Spleen (tissue), 11 donors: Measurements from ENCODE around the gene SYT17. TPM values are rescaled to one million over a fixed set of nuclear protein-coding genes. Genes with fewer than 3 reads are reported as not detected.

Experiments used
- DNase-seq: peaks from one replicate; pipeline ENCODE4 v3.0.0-alpha.2; 2020
- H3K27ac ChIP-seq, 8 donors: fragments of 200-600 bp; sonication (generic) in 7 of 8; 1 replicate in 4 of 8; 2 replicates in 4 of 8; pipeline versions ENCODE4 v1.5.0 to v1.8.0; 2016 to 2021; ENCODE audit warnings: inconsistent platforms in 4 of 8, mild to moderate bottlenecking in 4 of 8, moderate library complexity in 1 of 8
- H3K27me3 ChIP-seq, 7 donors: fragments of 200-600 bp; sonication (generic) in 6 of 7; replicated peaks in 1 of 7; 1 replicate in 4 of 7; 2 replicates in 3 of 7; pipeline versions ENCODE4 v1.5.0 to v1.8.0; 2016 to 2021; ENCODE audit warnings: inconsistent platforms in 3 of 7, mild to moderate bottlenecking in 1 of 7
- H3K36me3 ChIP-seq, 6 donors: fragments of 200-600 bp; sonication (generic) in 5 of 6; 1 replicate in 4 of 6; 2 replicates in 2 of 6; pipeline versions ENCODE4 v1.5.0 to v1.8.0; 2016 to 2021; ENCODE audit warnings: inconsistent platforms in 2 of 6
- H3K4me1 ChIP-seq, 6 donors: fragments of 200-600 bp; sonication (generic) in 5 of 6; 1 replicate in 3 of 6; 2 replicates in 3 of 6; pipeline versions ENCODE4 v1.5.0 to v1.8.0; 2016 to 2021; ENCODE audit warnings: inconsistent platforms in 3 of 6
- H3K4me3 ChIP-seq, 8 donors: fragments of 200-600 bp; sonication (generic) in 7 of 8; 1 replicate in 4 of 8; 2 replicates in 4 of 8; pipeline versions ENCODE4 v1.5.0 to v1.8.0; 2016 to 2021; ENCODE audit warnings: inconsistent platforms in 4 of 8, mild to moderate bottlenecking in 4 of 8, moderate library complexity in 2 of 8
- H3K9me3 ChIP-seq, 8 donors: fragments of 200-600 bp; sonication (generic) in 7 of 8; 1 replicate in 4 of 8; 2 replicates in 4 of 8; pipeline versions ENCODE4 v1.5.0 to v1.8.0; 2016 to 2021; ENCODE audit warnings: inconsistent platforms in 4 of 8
- CTCF ChIP-seq, 11 experiments: fragments of 200-600 bp in 7 of 11; fragments of 450-650 bp in 4 of 11; sonication (generic) in 4 of 11; IDR thresholded peaks in 8 of 11; conservative IDR thresholded peaks in 3 of 11; 1 replicate in 7 of 11; 2 replicates in 4 of 11; pipeline versions ENCODE4 v1.4.0 to v1.8.0; 2016 to 2021; ENCODE audit warnings: antibody characterized with exemption in 11 of 11, inconsistent platforms in 4 of 11, mild to moderate bottlenecking in 1 of 11
- POLR2A ChIP-seq, 3 donors: fragments of 450-650 bp; IDR thresholded peaks; one replicate each; pipeline ENCODE4 v1.5.1; 2017; ENCODE audit warnings: antibody characterized with exemption in 3 of 3, mild to moderate bottlenecking in 1 of 3
- POLR2AphosphoS5 ChIP-seq, 3 donors: sonication (generic); formaldehyde crosslinking; IDR thresholded peaks; one replicate each; pipeline ENCODE4 v1.5.1; 2017; ENCODE audit warnings: antibody characterized with exemption in 3 of 3
- WGBS, 5 donors: extraction: QIAGEN DNeasy Blood & Tissue Kit in 3 of 5; methylation state at CpG; one replicate each; pipeline versions ENCODE4 v1.1.5 to v1.1.7; 2013 to 2018; 5-methylcytosine and 5-hydroxymethylcytosine counted together
- intact Hi-C: fragments of 100-400 bp; cut with DNase I; formaldehyde crosslinking; loops from one replicate; pipeline ENCODE4 v1.15.0; 2023; ENCODE audit warnings: low total_unique reads
- polyA plus RNA-seq, 3 donors: library from polyadenylated mRNA; stranded (reverse); fragments of 200-250 nt; gene quantifications; one replicate each; pipeline ENCODE4 v1.2.1, GENCODE V29; 2013
- total RNA-seq, 7 donors: library from RNA; depleted of rRNA in 3 of 7; stranded (reverse); fragments of >200 nt in 3 of 7; fragmentation: NEBNext Ultra II Directional in 4 of 7; extraction: Animal tissue kit (Norgen Biotek cat#: 25700) in 4 of 7; gene quantifications; one replicate each; pipeline versions ENCODE4 v1.1.0 to v1.2.1, GENCODE V29; 2016 to 2021
- donor health status: healthy with polysubstance abuse.
- donor health status: DM: no; HTN: no; CAD: no; lungs with moderate emphysema.
- donor health status: DM: no; HTN: no; CAD: no.
- donor health status: Bipolar disorder and iron deficiency.
- donor health status: healthy.
- donor health status: DM: no; HTN: no; CAD: no.
- donor health status: DM: yes; HTN: yes; CAD: no.

SYT17 gene
- total and polyA plus RNA-seq, 10 donors = 1.2 to 3.7 (median 2.0) TPM

- intact Hi-C loops = no loop called here
- no peak overlapping the region for H3K4me3 ChIP-seq
- no peaks in the 10 kb centered on the region for H3K36me3 ChIP-seq
- 49 to 89% (median 79%) methylated on average over 2 of the region's 2 CpGs for WGBS, 5 donors
- no peak overlapping the region for H3K27ac ChIP-seq
- no peaks in the 10 kb centered on the region for H3K9me3 ChIP-seq
- peaks cover 0 to 38% (median 9%) of the 10 kb centered on the region in 6 donors for H3K4me1 ChIP-seq
- H3K27me3 ChIP-seq = peaks cover 0 to 7% (median 0%) of the 10 kb centered on the region in 7 donors
- TF ChIP-seq POLR2AphosphoS5 (IDR thresholded peaks at IDR 0.05) (no peak), CTCF (IDR thresholded peaks at IDR 0.05 in 8 of 11, conservative IDR thresholded peaks at IDR 0.05 in 3 of 11) (no peak), POLR2A (IDR thresholded peaks at IDR 0.05) (no peak)
- DNase-seq = no peak
These were observed 27.6 kb upstream of the SYT17 start for GRCh38 chr16:19140396-19140795.

- Histone ChIP-seq H3K27ac (no peak overlapping the region), H3K4me3 (no peak overlapping the region), H3K4me1 (peaks cover 0 to 20% (median 4%) of the 10 kb centered on the region in 6 donors), H3K27me3 (peaks cover 0 to 7% (median 0%) of the 10 kb centered on the region in 7 donors), H3K9me3 (peaks cover 0 to 9% (median 6%) of the 10 kb centered on the region in 8 donors), H3K36me3 (no peaks in the 10 kb centered on the region)
- no peak for DNase-seq
- intact Hi-C loops = no loop called here
- WGBS, 5 donors = 81 to 92% (median 91%) methylated on average over 8 of the region's 8 CpGs
- TF ChIP-seq POLR2A (IDR thresholded peaks at IDR 0.05) (no peak), CTCF (IDR thresholded peaks at IDR 0.05 in 8 of 11, conservative IDR thresholded peaks at IDR 0.05 in 3 of 11) (no peak), POLR2AphosphoS5 (IDR thresholded peaks at IDR 0.05) (no peak)
These were observed 25.0 kb upstream of the SYT17 start for GRCh38 chr16:19142939-19143598.

- H3K36me3 ChIP-seq = no peaks in the 10 kb centered on the region
- H3K4me3 ChIP-seq = no peak overlapping the region
- TF ChIP-seq POLR2A (IDR thresholded peaks at IDR 0.05) (no peak), CTCF (IDR thresholded peaks at IDR 0.05 in 8 of 11, conservative IDR thresholded peaks at IDR 0.05 in 3 of 11) (no peak), POLR2AphosphoS5 (IDR thresholded peaks at IDR 0.05) (no peak)
- H3K27ac ChIP-seq = no peak overlapping the region
- H3K9me3 ChIP-seq = peaks cover 0 to 12% (median 9%) of the 10 kb centered on the region in 8 donors
- H3K4me1 ChIP-seq = peaks cover 0 to 16% (median 4%) of the 10 kb centered on the region in 6 donors
- WGBS, 5 donors = 82 to 93% (median 89%) methylated on average over 9 of the region's 9 CpGs
- intact Hi-C loops = no loop called here
- peaks cover 0 to 7% (median 0%) of the 10 kb centered on the region in 7 donors for H3K27me3 ChIP-seq
- DNase-seq = no peak
These were observed 24.5 kb upstream of the SYT17 start for GRCh38 chr16:19143599-19143956.

GRCh38 chr16:19145010-19145409 lies 23.0 kb upstream of the SYT17 start:
- no peak overlapping the region for H3K4me3 ChIP-seq
- H3K36me3 ChIP-seq = no peaks in the 10 kb centered on the region
- DNase-seq = no peak
- TF ChIP-seq CTCF (IDR thresholded peaks at IDR 0.05 in 8 of 11, conservative IDR thresholded peaks at IDR 0.05 in 3 of 11) (no peak), POLR2A (IDR thresholded peaks at IDR 0.05) (no peak), POLR2AphosphoS5 (IDR thresholded peaks at IDR 0.05) (no peak)
- 81 to 92% (median 85%) methylated on average over 3 of the region's 3 CpGs for WGBS, 5 donors
- peaks cover 0 to 12% (median 9%) of the 10 kb centered on the region in 8 donors for H3K9me3 ChIP-seq
- no peak overlapping the region for H3K27ac ChIP-seq
- H3K4me1 ChIP-seq = peaks cover 0 to 3% (median 0%) of the 10 kb centered on the region in 6 donors
- intact Hi-C loops = no loop called here
- H3K27me3 ChIP-seq = peaks cover 0 to 7% (median 0%) of the 10 kb centered on the region in 7 donors
